ENCODE results near the gene RBM5.

DNA sequence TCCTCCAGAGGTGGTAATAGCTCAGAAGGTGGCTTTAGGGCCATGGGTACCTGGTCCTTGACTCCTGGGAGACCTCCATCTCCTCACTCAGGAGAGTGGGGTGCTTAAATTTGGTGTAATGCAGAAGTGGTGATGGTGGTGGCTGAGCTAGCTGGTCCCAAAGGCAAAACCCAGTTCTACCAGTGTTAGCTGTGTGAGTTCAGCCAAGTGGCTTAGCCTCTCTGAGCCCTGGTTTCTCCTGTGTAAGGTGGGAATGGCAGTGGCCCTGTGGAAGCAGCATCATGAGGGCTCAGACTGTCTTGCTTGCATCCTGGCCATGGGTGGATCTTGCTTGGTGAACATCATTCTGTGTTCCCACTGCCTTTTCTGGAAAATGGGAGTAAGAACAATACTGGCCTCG, 75.8 kb downstream of the RBM5 start:
- no peak for TF ChIP-seq POLR2A (IDR thresholded peaks at IDR 0.05)
- TF ChIP-seq, protein P1, sequence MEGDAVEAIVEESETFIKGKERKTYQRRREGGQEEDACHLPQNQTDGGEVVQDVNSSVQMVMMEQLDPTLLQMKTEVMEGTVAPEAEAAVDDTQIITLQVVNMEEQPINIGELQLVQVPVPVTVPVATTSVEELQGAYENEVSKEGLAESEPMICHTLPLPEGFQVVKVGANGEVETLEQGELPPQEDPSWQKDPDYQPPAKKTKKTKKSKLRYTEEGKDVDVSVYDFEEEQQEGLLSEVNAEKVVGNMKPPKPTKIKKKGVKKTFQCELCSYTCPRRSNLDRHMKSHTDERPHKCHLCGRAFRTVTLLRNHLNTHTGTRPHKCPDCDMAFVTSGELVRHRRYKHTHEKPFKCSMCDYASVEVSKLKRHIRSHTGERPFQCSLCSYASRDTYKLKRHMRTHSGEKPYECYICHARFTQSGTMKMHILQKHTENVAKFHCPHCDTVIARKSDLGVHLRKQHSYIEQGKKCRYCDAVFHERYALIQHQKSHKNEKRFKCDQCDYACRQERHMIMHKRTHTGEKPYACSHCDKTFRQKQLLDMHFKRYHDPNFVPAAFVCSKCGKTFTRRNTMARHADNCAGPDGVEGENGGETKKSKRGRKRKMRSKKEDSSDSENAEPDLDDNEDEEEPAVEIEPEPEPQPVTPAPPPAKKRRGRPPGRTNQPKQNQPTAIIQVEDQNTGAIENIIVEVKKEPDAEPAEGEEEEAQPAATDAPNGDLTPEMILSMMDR (IDR thresholded peaks at IDR 0.05), result no peak
